WI38 (cell line): ENCODE data around the gene SLC29A2.

ENCODE experiments used
- H3K4me3 ChIP-seq: 2 replicates; pipeline ENCODE4 v1.5.1; 2011; ENCODE audit warnings: low read depth, mild to moderate bottlenecking, control low read depth, low read length
- TF ChIP-seq, protein P1 (sequence below): IDR thresholded peaks from 2 replicates; pipeline ENCODE4 v1.5.1; 2012; ENCODE audit warnings: low read depth, mild to moderate bottlenecking, control low read depth, low read length

SLC29A2 gene

GRCh38 chr11:66415423-66415822 lies 43.9 kb upstream of the SLC29A2 start:
- no peak overlapping the region for H3K4me3 ChIP-seq
- TF ChIP-seq, protein P1, sequence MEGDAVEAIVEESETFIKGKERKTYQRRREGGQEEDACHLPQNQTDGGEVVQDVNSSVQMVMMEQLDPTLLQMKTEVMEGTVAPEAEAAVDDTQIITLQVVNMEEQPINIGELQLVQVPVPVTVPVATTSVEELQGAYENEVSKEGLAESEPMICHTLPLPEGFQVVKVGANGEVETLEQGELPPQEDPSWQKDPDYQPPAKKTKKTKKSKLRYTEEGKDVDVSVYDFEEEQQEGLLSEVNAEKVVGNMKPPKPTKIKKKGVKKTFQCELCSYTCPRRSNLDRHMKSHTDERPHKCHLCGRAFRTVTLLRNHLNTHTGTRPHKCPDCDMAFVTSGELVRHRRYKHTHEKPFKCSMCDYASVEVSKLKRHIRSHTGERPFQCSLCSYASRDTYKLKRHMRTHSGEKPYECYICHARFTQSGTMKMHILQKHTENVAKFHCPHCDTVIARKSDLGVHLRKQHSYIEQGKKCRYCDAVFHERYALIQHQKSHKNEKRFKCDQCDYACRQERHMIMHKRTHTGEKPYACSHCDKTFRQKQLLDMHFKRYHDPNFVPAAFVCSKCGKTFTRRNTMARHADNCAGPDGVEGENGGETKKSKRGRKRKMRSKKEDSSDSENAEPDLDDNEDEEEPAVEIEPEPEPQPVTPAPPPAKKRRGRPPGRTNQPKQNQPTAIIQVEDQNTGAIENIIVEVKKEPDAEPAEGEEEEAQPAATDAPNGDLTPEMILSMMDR: no peak

GRCh38 chr11:66414120-66414934 lies 42.8 kb upstream of the SLC29A2 start:
- no peak overlapping the region for H3K4me3 ChIP-seq
- TF ChIP-seq, protein P1: no peak

DNA sequence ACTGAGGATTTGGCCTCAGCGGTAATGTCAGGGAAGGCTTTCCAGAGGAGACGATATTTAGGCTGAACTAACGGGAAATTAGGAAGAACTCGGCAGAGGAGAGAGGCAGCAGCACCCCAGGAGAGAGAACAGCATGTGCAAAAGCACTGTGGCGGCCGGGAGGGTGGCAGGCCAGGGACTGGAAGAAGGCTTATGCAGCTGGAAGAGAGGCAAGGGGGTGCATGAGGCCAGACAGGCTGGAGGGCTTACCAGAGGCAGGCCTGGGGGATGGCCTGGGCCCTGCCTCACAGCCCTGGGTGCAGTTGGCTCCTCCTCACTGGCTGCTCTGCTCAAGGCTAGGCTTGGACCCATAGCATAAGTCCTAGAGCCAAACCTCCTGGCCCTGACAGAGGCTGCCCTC lies 41.6 kb upstream of the SLC29A2 start:
- no peak overlapping the region for H3K4me3 ChIP-seq
- TF ChIP-seq, protein P1: no peak

- TF ChIP-seq, protein P1: no peak
- H3K4me3 ChIP-seq: no peak overlapping the region
Measured at GRCh38 chr11:66412110-66412509, 40.5 kb upstream of the SLC29A2 start.

DNA sequence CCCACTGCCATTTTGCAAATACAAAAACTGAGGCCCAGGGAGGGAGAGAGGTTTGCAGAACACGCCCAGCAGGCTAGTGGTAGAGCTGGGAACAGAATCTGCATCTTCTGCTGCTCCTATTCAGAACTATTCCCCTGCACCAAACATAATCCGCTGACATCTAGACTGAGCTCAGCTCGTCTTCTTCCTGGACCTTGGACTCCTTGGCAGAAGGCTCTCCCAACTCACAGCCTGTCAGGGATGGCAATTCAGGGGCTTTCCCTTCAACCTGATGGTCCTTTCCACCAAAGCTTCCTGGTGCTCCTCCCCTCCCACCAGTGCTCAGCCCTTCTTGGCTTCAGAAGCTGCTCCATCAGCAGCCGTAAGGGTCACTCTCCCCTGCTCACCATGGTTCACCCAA lies 39.8 kb upstream of the SLC29A2 start:
- TF ChIP-seq, protein P1: no peak
- no peak overlapping the region for H3K4me3 ChIP-seq

DNA sequence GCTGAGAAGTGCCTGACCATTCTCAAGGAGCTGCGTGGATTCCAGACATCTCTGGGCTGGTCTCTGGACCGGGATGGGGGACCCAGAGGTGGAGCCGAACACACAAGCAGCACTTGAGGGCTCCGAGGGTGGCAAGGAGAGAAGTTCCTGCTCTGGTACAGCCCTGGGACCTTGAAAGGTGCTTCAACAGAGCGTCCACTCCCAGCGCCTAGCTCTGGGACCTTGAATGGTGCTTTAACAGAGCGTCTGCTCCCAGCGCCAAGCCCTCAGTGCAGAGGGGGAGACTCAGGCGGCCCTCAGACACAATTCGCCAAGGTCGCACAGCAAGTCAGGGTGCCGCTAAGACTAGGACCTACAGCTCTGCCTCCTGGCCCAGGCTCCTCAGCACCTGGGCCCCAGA lies 38.6 kb upstream of the SLC29A2 start:
- H3K4me3 ChIP-seq: no peak overlapping the region

DNA sequence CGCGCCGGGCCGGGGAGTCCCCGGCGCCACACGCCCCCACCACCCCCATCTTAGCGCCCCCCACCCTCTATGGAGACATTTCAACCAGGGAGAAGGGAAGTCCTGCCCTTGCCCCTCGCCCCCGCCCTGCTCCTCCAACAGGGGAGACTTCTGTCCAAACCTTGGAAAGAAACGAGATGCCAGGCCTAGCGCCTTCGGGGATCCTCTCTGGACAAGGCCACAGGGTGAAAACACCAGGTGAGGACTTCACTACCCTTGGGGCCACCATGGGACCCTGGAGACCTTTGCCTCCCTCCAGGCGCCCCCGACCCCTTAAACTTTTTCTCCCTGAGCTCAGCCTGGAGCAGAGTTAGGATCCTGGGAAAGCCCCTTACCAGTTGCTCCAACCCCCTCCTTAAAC lies 37.7 kb upstream of the SLC29A2 start:
- TF ChIP-seq, protein P1: no peak
- H3K4me3 ChIP-seq: peak overlapping the region; percentile 12

More for the DNA sequence above, 38.6 kb upstream of the SLC29A2 start:
- TF ChIP-seq, protein P1: no peak
